Fibroblast of the aortic adventitia (primary cell): ENCODE measurements around the gene RNF213. TPM values are rescaled to one million over a fixed set of nuclear protein-coding genes. Genes with fewer than 3 reads are reported as not detected.

Source experiments
- DNase-seq: peaks from one replicate; pipeline ENCODE4 v3.0.0-alpha.2; 2010; ENCODE audit warnings: low read depth
- H3K4me3 ChIP-seq: 2 replicates; pipeline ENCODE4 v1.5.1; 2011; ENCODE audit warnings: low read depth, mild to moderate bottlenecking, control low read depth, low read length, moderate library complexity
- CTCF ChIP-seq: IDR thresholded peaks from 2 replicates; pipeline ENCODE4 v1.5.1; 2011; ENCODE audit warnings: mild to moderate bottlenecking, low read length, control low read depth, inconsistent platforms; ENCODE audit not compliant: insufficient read depth
- total RNA-seq: library from RNA; depleted of rRNA; stranded (reverse); fragments of >200 nt; gene quantifications from 2 replicates; pipeline ENCODE4 v1.2.3, GENCODE V29; 2012; ENCODE audit warnings: low replicate concordance

RNF213 gene
- total RNA-seq, 1 donor, result 143 TPM

- TF ChIP-seq CTCF, result no peak
- no peak overlapping the region for H3K4me3 ChIP-seq
- no peak for DNase-seq
Observed at GRCh38 chr17:80371196-80371595, 110.5 kb downstream of the RNF213 start.

GRCh38 chr17:80372456-80372855 lies 111.8 kb downstream of the RNF213 start:
- DNase-seq, result no peak
- no peak overlapping the region for H3K4me3 ChIP-seq
- no peak for TF ChIP-seq CTCF

GRCh38 chr17:80372922-80373570 lies 112.4 kb downstream of the RNF213 start:
- no peak overlapping the region for H3K4me3 ChIP-seq
- TF ChIP-seq CTCF, result no peak

GRCh38 chr17:80374039-80374731 lies 113.5 kb downstream of the RNF213 start:
- no peak for DNase-seq
- H3K4me3 ChIP-seq, result no peak overlapping the region
- TF ChIP-seq CTCF, result no peak

More at GRCh38 chr17:80372922-80373570, 112.4 kb downstream of the RNF213 start:
- DNase-seq, result no peak

GRCh38 chr17:80374732-80375585 lies 114.3 kb downstream of the RNF213 start:
- H3K4me3 ChIP-seq, result no peak overlapping the region
- no peak for DNase-seq
- no peak for TF ChIP-seq CTCF

- TF ChIP-seq CTCF, result no peak
Observed at GRCh38 chr17:80376531-80376930, 115.9 kb downstream of the RNF213 start.

More at GRCh38 chr17:80376531-80376930, 115.9 kb downstream of the RNF213 start:
- no peak overlapping the region for H3K4me3 ChIP-seq
- no peak for DNase-seq
